ENCODE measurements around the gene HCLS1.

- TF ChIP-seq, protein P1, sequence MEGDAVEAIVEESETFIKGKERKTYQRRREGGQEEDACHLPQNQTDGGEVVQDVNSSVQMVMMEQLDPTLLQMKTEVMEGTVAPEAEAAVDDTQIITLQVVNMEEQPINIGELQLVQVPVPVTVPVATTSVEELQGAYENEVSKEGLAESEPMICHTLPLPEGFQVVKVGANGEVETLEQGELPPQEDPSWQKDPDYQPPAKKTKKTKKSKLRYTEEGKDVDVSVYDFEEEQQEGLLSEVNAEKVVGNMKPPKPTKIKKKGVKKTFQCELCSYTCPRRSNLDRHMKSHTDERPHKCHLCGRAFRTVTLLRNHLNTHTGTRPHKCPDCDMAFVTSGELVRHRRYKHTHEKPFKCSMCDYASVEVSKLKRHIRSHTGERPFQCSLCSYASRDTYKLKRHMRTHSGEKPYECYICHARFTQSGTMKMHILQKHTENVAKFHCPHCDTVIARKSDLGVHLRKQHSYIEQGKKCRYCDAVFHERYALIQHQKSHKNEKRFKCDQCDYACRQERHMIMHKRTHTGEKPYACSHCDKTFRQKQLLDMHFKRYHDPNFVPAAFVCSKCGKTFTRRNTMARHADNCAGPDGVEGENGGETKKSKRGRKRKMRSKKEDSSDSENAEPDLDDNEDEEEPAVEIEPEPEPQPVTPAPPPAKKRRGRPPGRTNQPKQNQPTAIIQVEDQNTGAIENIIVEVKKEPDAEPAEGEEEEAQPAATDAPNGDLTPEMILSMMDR (IDR thresholded peaks at IDR 0.05; ENCODE audit: insufficient read depth, low read depth, low read length): no peak
- no peak for TF ChIP-seq EZH2 (IDR thresholded peaks at IDR 0.05; ENCODE audit: insufficient read depth, low read length)
Observed at GRCh38 chr3:121705541-121705940, 44.8 kb upstream of the HCLS1 start.

Measured in astrocyte (in vitro differentiated cells and primary cell).